Astrocyte of the spinal cord (primary cell): ENCODE measurements around the gene DNAAF5.

Experiments
- DNase-seq: peaks from one replicate; pipeline ENCODE4 v3.0.0; 2011; ENCODE audit warnings: low read depth, low spot score
- H3K4me3 ChIP-seq: 2 replicates; pipeline ENCODE4 v1.5.1; 2011; ENCODE audit warnings: low read depth, mild to moderate bottlenecking, low read length, moderate library complexity
- CTCF ChIP-seq: IDR thresholded peaks from 2 replicates; pipeline ENCODE4 v1.5.1; 2012; ENCODE audit warnings: low read depth, mild to moderate bottlenecking, low read length, inconsistent platforms
- in situ Hi-C: cut with HindIII; loops from 2 replicates; pipeline ENCODE4 v1.10.0; 2017; ENCODE audit warnings: low sequenced_read_pairs

Gene DNAAF5

DNA sequence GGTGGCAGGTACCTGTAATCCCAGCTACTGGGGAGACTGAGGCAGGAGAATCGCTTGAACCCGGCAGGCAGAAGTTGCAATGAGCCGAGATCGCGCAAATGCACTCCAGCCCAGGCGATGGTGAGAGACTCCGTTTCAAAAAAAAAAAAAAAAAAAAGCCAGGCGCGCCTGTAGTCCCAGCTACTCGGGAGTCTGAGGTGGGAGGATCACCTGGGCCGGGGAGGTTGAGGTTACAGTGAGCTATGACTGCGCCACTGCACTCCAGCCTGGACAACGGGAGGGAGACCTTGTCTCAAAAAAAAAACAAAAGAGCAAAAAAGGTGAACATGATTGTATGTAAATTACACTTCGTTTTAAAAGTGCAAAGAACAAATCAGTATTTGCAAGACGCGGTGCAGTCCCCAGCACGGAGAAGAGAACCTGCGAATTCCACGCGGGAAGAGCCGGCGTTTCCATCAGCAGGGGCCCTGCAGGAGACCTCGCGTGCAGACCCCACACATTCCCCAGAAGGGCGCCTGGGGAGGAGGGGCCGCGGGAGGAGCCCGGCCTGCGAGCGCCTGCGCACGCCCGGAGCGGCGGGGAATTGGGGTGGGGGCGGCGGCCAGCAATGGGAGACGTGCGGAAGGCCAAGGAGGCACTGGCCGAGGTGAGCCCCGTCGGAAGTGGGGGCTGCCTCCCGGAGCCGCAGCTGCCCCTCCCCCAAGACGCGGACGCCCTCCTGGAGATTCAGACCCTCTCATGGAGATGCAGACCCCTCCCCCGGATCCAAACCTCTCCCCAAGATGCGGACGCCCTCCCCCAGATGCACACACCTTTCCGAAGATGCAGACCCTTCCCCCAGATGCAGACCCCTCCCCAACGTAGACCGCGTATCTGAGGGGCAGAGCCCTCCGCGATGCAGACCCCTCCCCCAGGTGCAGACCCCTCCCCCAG is 89.1 kb downstream of the DNAAF5 start:
- in situ Hi-C loops = no loop called here
- DNase-seq = no peak
- peak overlapping the region; percentile 52 for H3K4me3 ChIP-seq
- no peak for TF ChIP-seq CTCF

- in situ Hi-C loops = no loop called here
- peak overlapping the region; percentile 80 for H3K4me3 ChIP-seq
- no peak for TF ChIP-seq CTCF
- DNase-seq = peak; percentile 98
These were observed 89.8 kb downstream of the DNAAF5 start for GRCh38 chr7:816300-816750.

- peak overlapping the region; percentile 80 for H3K4me3 ChIP-seq
- no peak for TF ChIP-seq CTCF
- DNase-seq = peak; percentile 40
- in situ Hi-C loops = no loop called here
These were observed 90.5 kb downstream of the DNAAF5 start for GRCh38 chr7:816751-817671.

- peak; percentile 22 for TF ChIP-seq CTCF
- in situ Hi-C loops = no loop called here
- H3K4me3 ChIP-seq = no peak overlapping the region
- DNase-seq = peak; percentile 74
These were observed 91.7 kb downstream of the DNAAF5 start for GRCh38 chr7:818031-818699.

DNA sequence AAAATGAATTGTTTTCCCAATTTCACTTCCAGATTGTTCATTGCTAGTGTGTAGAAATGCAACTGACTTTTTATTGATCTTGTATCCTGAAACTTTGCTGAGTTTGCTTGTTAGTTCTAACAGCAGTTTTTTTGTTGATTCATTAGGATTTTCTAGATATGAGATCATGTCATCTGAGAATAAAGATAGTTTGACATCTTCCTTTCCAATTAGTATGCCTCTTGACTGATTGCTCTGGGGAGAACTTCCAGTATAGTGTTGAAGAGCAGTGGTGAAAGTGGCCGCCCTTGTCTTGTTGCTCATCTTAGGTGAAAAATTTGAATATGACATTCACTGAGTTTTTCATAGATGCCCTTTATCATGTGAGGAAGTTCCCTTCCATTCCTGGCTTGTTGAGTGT is 93.8 kb downstream of the DNAAF5 start:
- H3K4me3 ChIP-seq = no peak overlapping the region
- in situ Hi-C loops = no loop called here
- TF ChIP-seq CTCF = no peak
- DNase-seq = no peak

DNA sequence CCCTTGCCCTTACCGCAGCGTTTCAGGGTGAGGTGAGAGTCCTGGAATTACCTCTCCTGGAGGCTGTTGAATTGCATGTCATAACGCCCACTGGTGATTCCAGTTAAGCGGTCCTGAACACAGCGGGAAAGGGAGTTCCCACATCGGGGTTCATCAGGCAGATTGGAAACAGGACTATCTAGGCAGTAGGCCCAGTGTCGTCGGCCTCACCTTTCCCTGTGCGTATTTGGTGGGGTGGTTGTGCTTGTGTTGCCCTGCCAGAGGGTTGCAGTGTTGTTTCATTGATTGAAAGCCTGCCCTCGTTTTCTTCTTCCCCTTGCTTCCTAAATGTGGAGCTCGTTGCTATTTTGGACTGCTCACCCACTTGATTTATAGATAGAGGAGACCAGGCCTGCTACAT is 95.2 kb downstream of the DNAAF5 start:
- H3K4me3 ChIP-seq = no peak overlapping the region
- in situ Hi-C loops = no loop called here
- DNase-seq = no peak
- TF ChIP-seq CTCF = no peak
